Measurements from ENCODE around the gene PPFIBP2.

The PPFIBP2 gene

GRCh38 chr11:7524462-7525235 lies 10.8 kb downstream of the PPFIBP2 start:
- in situ Hi-C loops (cut with MboI; ENCODE audit: low sequenced_read_pairs): no loop called here

DNA sequence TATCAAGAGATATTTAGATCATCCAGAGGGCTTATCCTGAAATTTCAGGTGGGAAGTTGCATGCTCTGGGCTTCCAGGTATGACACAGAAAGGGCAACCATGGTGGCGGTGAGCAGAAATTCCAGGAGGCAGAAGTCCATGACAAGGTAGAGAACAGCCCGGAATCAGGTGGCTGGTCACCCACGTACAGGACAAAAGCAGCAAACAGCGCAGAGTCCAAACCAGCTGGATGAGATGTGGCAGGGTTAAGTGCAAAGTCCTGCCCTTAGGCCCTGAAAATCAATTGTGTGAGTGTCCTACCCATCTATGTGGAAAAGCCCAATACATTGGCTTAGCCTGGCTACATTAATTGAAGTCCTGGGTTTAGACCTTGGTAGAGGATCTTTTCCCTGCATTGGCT lies 11.6 kb downstream of the PPFIBP2 start:
- in situ Hi-C loops (cut with MboI; ENCODE audit: low sequenced_read_pairs): no loop called here

- in situ Hi-C loops (cut with MboI; ENCODE audit: low sequenced_read_pairs): no loop called here
Measured at GRCh38 chr11:7527029-7527428, 13.2 kb downstream of the PPFIBP2 start.

- in situ Hi-C loops (cut with MboI; ENCODE audit: low sequenced_read_pairs): no loop called here
Measured at GRCh38 chr11:7528514-7529049, 14.8 kb downstream of the PPFIBP2 start.

GRCh38 chr11:7530013-7530640 lies 16.3 kb downstream of the PPFIBP2 start:
- in situ Hi-C loops (cut with MboI; ENCODE audit: low sequenced_read_pairs): no loop called here

DNA sequence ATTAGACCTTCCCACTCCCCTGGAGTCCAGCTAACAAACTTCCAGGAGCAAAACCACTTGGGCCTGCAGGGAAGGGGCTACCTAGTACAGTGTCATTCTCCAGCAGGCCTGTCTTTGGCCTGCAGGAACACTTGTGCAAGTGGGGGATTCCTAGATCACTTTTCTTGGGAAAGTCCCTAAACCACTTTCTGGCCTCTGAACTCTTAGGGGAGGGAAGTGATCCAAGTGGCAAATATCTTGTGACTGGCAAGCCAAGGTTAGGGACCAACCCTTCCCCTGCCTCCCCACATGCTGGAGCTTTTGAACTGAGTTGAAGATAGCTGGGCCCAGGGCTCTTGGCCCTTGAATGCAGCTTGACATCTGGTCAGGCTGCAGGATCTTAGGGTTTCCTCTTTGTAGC lies 17.2 kb downstream of the PPFIBP2 start:
- in situ Hi-C loops (cut with MboI; ENCODE audit: low sequenced_read_pairs): no loop called here

GRCh38 chr11:7532405-7533145 lies 18.8 kb downstream of the PPFIBP2 start:
- in situ Hi-C loops (cut with MboI; ENCODE audit: low sequenced_read_pairs): no loop called here

GRCh38 chr11:7533199-7534041 lies 19.6 kb downstream of the PPFIBP2 start:
- in situ Hi-C loops (cut with MboI; ENCODE audit: low sequenced_read_pairs): no loop called here

GRCh38 chr11:7534042-7534378 lies 20.2 kb downstream of the PPFIBP2 start:
- in situ Hi-C loops (cut with MboI; ENCODE audit: low sequenced_read_pairs): no loop called here

DNA sequence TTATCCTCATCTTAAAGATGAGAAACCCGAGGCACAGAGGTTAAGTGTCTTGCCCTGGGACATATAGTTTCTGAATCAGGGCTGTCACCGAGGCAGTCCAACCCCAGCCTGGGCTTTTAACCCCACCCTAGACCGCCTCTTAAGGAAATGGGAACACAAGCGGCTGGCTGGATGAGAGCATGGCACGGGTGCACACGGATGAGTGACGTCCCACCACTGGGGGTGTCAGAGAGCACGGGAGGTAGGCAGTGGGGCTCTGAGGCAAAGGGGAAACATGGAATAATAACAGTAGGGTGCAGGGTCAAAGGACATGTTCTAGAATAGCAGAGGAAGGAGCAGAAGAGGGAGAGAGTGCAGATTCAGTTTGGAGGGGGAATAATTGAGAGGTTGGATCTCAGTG lies 22.3 kb downstream of the PPFIBP2 start:
- in situ Hi-C loops (cut with MboI; ENCODE audit: low sequenced_read_pairs): no loop called here

DNA sequence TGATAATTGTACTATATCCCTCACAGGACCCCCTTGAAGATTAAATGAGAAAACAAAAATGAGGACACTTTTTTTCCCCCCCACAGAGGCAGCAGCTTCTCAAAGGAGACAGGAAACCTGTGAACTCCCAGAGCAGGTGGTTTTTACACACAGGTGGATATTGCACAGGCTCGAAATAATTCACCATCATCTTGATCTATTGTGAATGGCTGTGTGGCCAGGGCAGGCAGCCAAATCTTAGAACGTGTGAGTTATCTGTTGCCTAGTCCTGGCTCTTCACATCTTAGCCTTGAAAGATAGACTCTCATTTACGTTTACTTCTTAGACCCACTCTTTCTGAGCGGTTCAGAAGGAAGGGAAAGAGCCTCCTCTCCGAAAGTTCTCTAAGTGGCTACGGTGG lies 23.5 kb downstream of the PPFIBP2 start:
- in situ Hi-C loops (cut with MboI; ENCODE audit: low sequenced_read_pairs): no loop called here

DNA sequence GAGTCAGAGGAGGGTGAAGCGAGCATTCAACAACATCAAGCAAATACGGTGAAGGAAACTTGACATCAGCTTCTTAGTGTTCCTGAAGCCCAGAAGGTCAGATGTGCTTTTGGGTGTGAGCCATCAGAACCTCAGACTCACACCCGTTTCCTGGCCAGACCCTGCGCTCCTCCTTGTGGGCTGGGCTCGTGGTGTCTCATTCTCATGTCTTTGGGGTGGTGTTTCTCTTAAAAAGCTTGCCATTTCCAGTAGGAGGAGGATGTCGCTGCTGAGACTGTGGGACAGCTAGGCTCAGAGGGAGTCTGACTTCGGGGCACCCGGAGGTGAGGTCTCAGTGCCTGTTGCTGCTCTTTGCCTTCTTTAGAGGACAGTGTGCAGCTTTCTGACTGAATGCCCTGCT lies 24.2 kb downstream of the PPFIBP2 start:
- in situ Hi-C loops (cut with MboI; ENCODE audit: low sequenced_read_pairs): no loop called here

- in situ Hi-C loops (cut with MboI; ENCODE audit: low sequenced_read_pairs): no loop called here
Measured at GRCh38 chr11:7538466-7539454, 25.0 kb downstream of the PPFIBP2 start.

DNA sequence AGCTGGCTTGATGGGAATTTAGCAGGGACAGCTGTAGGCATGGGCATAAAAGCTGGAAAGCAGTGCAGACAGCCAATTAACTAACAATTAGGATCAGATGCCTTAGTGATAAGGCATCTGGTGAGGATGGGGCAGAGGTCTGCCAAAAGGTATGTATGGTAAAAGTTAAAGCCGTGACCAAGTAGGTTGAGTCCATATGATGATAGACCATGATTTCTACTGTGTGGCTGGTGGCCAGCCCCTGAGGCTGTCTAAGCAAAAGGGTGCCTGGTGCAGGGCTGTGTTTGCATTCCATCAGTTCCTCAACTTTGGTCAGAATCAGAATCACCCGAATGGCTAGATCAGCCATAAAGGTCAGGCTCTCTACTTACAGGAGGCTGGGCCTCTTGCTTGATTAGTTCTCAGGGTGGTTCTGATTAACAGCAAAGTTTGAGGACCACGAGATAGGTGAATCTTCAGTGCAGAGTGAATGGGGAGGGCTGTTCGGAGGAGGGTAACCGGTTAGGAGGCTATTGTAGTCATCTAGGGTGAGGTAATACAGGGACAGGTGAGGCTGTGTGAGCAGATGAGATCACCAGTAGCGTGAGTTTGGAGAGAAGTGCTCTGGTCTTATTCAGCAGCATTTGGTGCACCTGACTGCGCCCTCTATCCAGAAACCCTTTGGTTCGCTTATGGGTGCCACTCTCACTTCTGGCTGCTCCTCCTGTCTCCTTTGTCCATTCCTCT lies 27.2 kb downstream of the PPFIBP2 start:
- in situ Hi-C loops (cut with MboI; ENCODE audit: low sequenced_read_pairs): no loop called here

- in situ Hi-C loops (cut with MboI; ENCODE audit: low sequenced_read_pairs): no loop called here
Measured at GRCh38 chr11:7543302-7543701, 29.5 kb downstream of the PPFIBP2 start.

GRCh38 chr11:7544021-7544420 lies 30.2 kb downstream of the PPFIBP2 start:
- in situ Hi-C loops (cut with MboI; ENCODE audit: low sequenced_read_pairs): no loop called here

GRCh38 chr11:7545611-7546010 lies 31.8 kb downstream of the PPFIBP2 start:
- in situ Hi-C loops (cut with MboI; ENCODE audit: low sequenced_read_pairs): no loop called here

DNA sequence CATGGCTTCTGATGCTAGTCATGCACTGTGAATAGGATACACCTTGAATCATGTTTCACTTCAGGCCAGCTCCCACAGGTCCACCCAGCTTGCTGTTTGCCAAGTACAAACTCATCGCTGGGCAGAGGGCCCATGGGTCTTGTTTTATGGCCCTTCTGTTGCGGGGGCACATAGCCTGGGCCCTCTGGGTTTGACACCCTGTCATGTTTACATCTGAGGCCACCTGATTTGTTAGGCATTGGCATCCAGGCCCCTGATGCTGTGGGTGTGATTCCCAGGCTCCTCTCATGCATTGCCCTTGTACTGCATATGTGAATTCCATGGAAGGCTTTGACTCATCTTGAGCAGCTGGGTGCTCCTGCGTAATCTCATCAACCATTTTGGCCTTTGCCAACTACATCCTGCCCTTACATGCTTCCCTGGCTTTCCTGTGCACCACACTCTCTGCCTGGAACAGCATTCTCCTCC lies 32.6 kb downstream of the PPFIBP2 start:
- in situ Hi-C loops (cut with MboI; ENCODE audit: low sequenced_read_pairs): no loop called here

DNA sequence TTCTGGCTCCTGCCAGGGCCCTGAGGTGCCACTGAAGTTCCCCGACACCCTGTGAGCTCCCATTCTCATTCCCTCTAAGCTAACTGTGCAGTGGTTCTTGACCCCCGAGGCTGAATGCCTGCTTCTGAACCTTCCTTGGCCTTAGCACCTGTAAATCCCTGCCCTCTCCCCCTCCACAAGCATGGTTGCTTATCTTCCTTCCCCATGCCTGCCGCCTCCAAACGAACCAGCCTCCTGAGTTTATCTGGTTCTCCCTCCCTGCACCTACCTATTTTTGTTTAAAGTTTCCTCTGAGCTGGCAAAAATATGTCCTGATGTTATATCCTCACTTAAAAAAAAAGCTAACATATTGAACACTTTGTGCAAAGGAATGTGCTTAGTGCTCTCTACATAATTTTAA lies 33.9 kb downstream of the PPFIBP2 start:
- in situ Hi-C loops (cut with MboI; ENCODE audit: low sequenced_read_pairs): no loop called here
